ENCODE results near the gene MTX1.
"Not testable (repeated sequence)": the region's sequence is repeated elsewhere in the genome, so short reads cannot be mapped to it uniquely, and the experiment has no call there.

The MTX1 gene

DNA sequence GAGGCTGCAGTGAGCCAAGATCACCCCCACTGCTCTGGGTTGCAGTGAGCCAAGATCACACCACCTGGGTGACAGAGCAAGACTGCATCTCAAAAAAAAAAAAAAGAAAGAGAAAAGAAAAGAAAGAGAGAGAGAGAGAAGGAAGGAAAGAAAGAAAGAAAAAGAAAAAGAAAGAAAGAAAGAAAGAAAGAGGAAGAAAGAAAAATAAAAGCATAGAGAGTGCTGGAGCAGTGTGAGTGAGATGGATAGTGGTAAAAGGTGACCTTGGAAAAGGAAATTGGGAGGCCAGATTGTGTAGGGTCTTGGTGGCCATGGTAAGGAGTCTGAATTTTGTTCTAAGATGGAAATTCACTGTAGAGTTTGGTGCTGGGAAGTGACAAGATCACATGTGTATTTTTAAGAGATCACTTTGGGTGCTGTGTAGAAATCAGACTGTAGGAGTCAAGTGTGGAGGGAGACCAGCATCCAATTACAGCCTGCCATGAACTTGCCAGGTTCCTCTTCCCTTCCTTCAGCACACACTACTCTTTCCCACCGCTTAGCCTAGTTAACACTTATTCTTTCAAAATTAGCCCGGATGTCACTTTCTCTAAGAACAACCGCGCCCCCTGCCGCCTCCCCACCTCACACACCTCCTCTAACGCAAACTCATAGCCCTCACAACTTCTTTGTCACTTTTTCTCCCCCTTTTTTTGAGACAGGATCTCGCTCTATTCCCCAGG is 17.9 kb downstream of the MTX1 start:
- H3K27ac ChIP-seq (replicated peaks) = peak overlapping the region; percentile 93
- DNase-seq (ENCODE audit: low read depth in 1 of 2, low spot score in 1 of 2) = peak; percentile 77 to 90
- no peaks in the 10 kb centered on the region for H3K27me3 ChIP-seq (ENCODE audit: insufficient read depth, poor library complexity, severe bottlenecking)
- peak overlapping the region; percentile 58 for H3K4me3 ChIP-seq (replicated peaks; ENCODE audit: insufficient read depth, low read length)
- TF ChIP-seq GABPA (IDR thresholded peaks at IDR 0.05; ENCODE audit: low read depth) (no peak), SPI1 (IDR thresholded peaks at IDR 0.05; ENCODE audit: borderline replicate concordance, low read depth) (peak; percentile 34; the same call in 1 of the 2 replicates)
- TF ChIP-seq, protein P1, sequence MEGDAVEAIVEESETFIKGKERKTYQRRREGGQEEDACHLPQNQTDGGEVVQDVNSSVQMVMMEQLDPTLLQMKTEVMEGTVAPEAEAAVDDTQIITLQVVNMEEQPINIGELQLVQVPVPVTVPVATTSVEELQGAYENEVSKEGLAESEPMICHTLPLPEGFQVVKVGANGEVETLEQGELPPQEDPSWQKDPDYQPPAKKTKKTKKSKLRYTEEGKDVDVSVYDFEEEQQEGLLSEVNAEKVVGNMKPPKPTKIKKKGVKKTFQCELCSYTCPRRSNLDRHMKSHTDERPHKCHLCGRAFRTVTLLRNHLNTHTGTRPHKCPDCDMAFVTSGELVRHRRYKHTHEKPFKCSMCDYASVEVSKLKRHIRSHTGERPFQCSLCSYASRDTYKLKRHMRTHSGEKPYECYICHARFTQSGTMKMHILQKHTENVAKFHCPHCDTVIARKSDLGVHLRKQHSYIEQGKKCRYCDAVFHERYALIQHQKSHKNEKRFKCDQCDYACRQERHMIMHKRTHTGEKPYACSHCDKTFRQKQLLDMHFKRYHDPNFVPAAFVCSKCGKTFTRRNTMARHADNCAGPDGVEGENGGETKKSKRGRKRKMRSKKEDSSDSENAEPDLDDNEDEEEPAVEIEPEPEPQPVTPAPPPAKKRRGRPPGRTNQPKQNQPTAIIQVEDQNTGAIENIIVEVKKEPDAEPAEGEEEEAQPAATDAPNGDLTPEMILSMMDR (IDR thresholded peaks at IDR 0.05; ENCODE audit: insufficient read depth, low read length) = peak; percentile 32

DNA sequence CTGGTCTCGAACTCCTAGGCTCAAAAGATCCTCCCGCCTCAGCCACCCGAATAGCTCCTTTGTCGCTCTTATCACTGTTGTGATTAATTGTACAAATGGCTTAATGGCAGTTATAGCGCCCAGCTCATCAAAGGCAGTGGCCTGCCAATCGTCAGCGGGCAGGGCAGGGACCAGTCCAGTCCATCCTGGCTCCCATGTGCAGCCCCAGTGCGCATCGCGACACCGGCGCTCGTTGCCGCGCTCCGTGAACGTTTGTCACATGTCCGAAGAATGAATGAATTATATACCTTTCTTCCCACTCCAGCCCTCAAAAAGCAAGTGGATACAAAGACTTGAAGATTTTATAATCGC is 18.4 kb downstream of the MTX1 start:
- TF ChIP-seq GABPA (IDR thresholded peaks at IDR 0.05; ENCODE audit: low read depth) = no peak
- TF ChIP-seq POLR2AphosphoS5 (IDR thresholded peaks at IDR 0.05; ENCODE audit: low read depth) = peak; percentile 59; the same call in 1 of the 2 replicates
- TF ChIP-seq, protein P1 (IDR thresholded peaks at IDR 0.05; ENCODE audit: insufficient read depth, low read length) = no peak
- Histone ChIP-seq H3K27ac (replicated peaks) (peak overlapping the region; percentile 93), H3K4me3 (replicated peaks; ENCODE audit: insufficient read depth, low read length) (peak overlapping the region; percentile 58), H3K27me3 (ENCODE audit: insufficient read depth, poor library complexity, severe bottlenecking) (no peaks in the 10 kb centered on the region)
- DNase-seq (ENCODE audit: low read depth in 1 of 2, low spot score in 1 of 2) = peak in 1 of 2 experiments; percentile 58

DNA sequence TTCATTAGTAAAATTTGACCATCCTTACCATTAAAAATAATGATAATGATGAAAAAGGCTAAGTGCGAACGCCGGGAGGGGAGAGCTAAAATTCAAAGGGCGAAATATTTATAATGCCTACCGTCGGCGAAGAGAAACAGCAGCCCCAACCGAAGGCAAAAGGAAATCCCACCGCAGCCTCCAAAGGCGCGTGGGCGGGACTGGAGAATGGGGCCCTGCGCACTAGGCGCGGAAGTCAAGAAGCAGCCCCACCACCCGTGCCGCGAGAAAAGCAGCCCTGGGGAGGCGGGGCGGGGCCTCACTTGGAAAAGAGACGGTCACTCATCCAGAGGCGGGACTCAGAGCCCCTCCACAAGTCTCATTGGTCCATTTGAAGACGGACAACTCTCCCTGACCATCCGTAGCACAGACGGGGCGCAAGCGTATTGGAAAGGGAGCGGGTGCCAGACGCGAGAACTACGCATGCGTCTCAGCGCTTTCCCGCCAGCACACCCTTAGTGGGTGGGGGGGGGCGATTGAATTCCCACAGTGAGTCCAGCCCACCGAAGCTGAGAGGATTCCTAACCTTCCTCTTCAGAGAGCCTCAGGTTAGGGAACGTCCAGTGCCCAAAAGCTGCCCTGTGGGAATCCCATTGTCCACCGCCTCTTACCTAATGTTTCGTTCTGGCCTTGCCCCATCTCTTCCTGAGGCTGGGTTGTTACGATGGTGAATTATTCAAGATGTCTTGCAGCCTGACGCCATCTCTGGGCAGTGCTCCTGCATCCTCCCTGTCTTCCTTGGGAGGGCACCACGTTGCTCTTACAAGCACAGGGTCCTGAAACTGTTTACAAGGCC is 19.0 kb downstream of the MTX1 start:
- H3K27ac ChIP-seq (replicated peaks) = peak overlapping the region; percentile 93
- TF ChIP-seq, protein P2, sequence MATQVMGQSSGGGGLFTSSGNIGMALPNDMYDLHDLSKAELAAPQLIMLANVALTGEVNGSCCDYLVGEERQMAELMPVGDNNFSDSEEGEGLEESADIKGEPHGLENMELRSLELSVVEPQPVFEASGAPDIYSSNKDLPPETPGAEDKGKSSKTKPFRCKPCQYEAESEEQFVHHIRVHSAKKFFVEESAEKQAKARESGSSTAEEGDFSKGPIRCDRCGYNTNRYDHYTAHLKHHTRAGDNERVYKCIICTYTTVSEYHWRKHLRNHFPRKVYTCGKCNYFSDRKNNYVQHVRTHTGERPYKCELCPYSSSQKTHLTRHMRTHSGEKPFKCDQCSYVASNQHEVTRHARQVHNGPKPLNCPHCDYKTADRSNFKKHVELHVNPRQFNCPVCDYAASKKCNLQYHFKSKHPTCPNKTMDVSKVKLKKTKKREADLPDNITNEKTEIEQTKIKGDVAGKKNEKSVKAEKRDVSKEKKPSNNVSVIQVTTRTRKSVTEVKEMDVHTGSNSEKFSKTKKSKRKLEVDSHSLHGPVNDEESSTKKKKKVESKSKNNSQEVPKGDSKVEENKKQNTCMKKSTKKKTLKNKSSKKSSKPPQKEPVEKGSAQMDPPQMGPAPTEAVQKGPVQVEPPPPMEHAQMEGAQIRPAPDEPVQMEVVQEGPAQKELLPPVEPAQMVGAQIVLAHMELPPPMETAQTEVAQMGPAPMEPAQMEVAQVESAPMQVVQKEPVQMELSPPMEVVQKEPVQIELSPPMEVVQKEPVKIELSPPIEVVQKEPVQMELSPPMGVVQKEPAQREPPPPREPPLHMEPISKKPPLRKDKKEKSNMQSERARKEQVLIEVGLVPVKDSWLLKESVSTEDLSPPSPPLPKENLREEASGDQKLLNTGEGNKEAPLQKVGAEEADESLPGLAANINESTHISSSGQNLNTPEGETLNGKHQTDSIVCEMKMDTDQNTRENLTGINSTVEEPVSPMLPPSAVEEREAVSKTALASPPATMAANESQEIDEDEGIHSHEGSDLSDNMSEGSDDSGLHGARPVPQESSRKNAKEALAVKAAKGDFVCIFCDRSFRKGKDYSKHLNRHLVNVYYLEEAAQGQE (IDR thresholded peaks at IDR 0.05; ENCODE audit: insufficient replicate concordance, low read depth) = peak; percentile 66
- peak; percentile 93 for TF ChIP-seq POLR2AphosphoS5 (IDR thresholded peaks at IDR 0.05; ENCODE audit: low read depth)
- peak; percentile 48; the same call in 1 of the 2 replicates for TF ChIP-seq SPI1 (IDR thresholded peaks at IDR 0.05; ENCODE audit: borderline replicate concordance, low read depth)
- TF ChIP-seq, protein P1 (IDR thresholded peaks at IDR 0.05; ENCODE audit: insufficient read depth, low read length) = no peak
- DNase-seq (ENCODE audit: low read depth in 1 of 2, low spot score in 1 of 2) = peak; percentile 99
- no peaks in the 10 kb centered on the region for H3K27me3 ChIP-seq (ENCODE audit: insufficient read depth, poor library complexity, severe bottlenecking)
- peak overlapping the region; percentile 58 for H3K4me3 ChIP-seq (replicated peaks; ENCODE audit: insufficient read depth, low read length)

DNA sequence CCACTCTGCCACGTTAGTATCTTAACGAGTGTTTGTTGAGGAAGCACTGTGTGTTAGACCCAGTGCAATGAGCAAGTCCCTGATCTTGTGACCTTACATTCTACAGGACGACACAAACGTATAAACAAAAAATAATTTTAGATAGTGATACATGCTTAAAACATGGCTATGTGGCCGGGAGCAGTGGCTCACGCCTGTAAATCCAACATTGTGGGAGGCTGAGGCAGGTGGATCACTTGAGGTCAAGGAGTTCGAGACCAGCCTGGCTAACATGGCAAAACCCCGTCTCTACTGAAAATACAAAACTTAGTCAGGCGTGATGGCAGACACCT is 19.6 kb downstream of the MTX1 start:
- TF ChIP-seq, protein P1 (IDR thresholded peaks at IDR 0.05; ENCODE audit: insufficient read depth, low read length) = no peak
- TF ChIP-seq GABPA (IDR thresholded peaks at IDR 0.05; ENCODE audit: low read depth) = no peak
- TF ChIP-seq, protein P2 (IDR thresholded peaks at IDR 0.05; ENCODE audit: insufficient replicate concordance, low read depth) = no peak
- TF ChIP-seq POLR2AphosphoS5 (IDR thresholded peaks at IDR 0.05; ENCODE audit: low read depth) = no peak
- no peak for TF ChIP-seq SPI1 (IDR thresholded peaks at IDR 0.05; ENCODE audit: borderline replicate concordance, low read depth)
- peak overlapping the region; percentile 93 for H3K27ac ChIP-seq (replicated peaks)
- no peak overlapping the region; the same call in 1 of the 2 replicates for H3K4me3 ChIP-seq (replicated peaks; ENCODE audit: insufficient read depth, low read length)
- DNase-seq (ENCODE audit: low read depth in 1 of 2, low spot score in 1 of 2) = no peak
- no peaks in the 10 kb centered on the region for H3K27me3 ChIP-seq (ENCODE audit: insufficient read depth, poor library complexity, severe bottlenecking)

DNA sequence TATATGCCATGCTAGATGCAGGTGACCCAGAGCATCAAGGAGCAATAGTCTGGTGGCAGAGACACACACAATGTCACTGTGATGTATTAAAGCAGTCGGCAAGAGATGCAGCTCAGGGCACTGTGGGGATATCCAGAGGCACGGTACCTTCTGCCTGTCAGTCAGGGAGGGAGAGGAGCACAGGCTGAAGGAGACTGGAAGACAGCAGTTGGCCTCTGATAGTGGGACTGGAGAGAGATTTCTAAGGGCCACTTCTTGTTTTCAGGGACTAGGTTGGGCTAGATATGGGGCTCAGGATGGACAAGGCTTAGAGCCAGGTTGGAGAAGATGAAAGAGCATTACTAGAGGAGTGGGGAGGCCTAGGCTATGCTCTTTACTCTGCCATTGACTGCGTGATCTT is 22.8 kb downstream of the MTX1 start:
- H3K27ac ChIP-seq (replicated peaks); H3K27me3 ChIP-seq (ENCODE audit: insufficient read depth, poor library complexity, severe bottlenecking); DNase-seq (ENCODE audit: low read depth in 1 of 2, low spot score in 1 of 2); H3K4me3 ChIP-seq (replicated peaks; ENCODE audit: insufficient read depth, low read length): not testable (repeated sequence)

Data from HL-60 (cell line).